LoVo (cell line): ENCODE measurements around the gene PTBP1.

Experiments used
- DNase-seq: peaks from one replicate; pipeline ENCODE4 v3.0.0-alpha.2; 2016; ENCODE audit warnings: low spot score

PTBP1 gene

DNA sequence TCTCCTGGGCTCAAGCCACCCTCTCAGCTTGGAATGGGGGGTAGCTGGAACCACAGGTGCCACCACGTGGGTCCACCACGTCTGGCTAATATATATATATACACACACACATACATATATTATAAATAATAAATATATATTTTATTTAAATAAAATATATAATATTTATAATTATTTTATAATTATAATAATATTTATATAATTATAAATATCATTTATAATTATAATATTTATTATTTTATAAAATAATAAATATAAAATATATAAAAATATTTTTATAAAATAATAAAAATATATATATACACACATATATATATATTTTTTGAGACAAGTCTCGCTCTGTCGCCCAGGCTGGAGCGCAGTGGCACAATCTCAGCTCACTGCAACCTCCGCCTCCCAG is 57.3 kb downstream of the PTBP1 start:
- no peak for DNase-seq

DNA sequence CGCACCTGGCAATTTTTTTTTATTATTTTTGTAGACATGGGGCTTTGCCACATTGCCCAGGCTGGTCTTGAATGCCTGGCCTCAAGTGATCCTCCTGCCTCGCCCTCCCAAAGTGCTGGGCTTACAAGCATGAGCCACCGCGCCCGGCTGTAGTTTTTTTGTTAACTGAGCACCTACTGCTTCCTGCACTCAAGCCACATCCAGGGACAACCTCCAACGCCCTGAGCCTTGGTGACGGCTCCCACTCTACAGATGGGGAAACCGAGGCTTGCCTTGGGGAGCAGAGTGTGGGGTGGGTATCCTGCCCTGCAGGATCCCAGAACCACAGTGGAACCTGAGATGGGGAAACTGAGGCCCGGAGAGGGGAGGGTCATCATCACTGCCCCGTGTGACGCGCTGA is 57.9 kb downstream of the PTBP1 start:
- no peak for DNase-seq

DNA sequence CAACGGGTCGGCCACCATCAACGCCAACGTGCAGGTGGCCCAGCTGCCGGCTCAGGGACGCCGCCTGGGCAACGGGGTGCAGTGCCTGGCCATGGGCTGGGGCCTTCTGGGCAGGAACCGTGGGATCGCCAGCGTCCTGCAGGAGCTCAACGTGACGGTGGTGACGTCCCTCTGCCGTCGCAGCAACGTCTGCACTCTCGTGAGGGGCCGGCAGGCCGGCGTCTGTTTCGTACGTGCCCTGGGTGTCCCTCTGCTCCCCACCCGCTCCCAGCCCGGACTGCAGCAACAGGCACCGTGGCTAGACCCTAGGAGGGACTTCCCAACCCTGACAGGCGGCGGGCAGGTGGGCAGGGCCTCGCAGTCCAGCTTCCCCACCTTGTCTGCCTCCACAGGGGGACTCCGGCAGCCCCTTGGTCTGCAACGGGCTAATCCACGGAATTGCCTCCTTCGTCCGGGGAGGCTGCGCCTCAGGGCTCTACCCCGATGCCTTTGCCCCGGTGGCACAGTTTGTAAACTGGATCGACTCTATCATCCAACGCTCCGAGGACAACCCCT is 58.4 kb downstream of the PTBP1 start:
- DNase-seq: no peak

DNA sequence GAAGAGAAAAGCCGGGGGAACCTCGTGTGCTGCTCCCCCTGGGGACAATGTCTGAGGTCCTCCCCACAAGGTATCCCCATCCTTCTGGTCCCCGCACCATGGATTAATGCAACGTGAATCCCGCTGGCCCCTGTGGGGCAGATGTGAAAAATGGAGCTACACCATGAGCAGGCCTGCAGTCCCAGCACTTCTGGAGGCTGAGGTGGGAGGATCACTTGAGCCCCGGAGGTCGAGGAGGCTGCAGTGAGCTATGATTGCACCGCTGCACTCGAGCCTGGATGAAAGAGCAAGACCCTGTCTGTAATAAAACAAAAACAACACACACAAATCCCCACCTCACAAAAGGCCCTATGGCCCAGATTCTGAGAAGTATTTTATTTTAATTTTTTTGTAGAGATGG is 61.0 kb downstream of the PTBP1 start:
- no peak for DNase-seq

DNA sequence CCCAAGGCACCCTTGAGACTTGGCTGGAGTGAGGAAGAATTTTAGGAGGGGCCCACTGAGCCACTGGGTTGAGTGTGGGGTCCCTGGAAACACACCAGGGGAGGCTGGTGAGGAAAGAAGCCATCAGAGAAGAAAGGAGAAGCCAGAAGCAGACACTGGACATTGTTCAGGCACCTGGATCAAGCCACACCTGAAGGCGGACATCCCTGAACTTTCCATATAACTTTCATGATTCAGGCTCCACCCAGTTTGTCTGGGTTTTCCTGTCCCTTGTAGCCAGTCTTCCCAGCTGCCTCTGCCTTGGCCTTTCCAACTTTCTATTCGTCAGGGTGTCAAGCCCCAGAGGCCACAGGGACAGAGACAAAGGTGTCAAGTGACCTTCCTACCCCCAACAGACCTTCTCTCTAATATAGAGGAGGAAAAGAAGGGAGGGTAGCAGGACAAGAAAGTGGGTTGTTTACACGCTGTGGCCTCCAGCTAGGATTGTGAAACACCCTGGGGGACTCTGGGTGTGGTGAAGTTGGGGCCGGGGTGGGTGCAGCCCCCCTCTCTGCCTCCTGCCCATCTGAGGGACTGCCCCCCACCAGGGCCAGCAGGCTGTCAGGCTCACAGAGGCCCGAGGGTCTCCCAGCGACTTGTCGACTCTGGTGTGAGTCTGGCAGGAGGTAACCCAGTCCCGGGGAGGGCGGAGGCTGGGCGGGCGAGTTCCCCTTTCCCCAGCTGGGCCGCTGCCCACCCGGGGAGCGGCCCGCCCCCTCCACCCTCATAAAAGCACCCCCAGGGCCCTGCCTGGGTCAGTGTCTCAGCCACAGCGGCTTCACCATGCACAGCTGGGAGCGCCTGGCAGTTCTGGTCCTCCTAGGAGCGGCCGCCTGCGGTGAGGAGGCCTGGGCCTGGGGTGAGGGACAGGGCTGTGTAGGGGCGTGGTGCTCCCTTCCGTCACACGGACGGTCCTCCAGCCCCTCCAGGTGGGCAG is 61.9 kb downstream of the PTBP1 start, which contains the start of gene CFD:
CFD (plus strand) TSS at position 797 of the 976 bp plus-strand sequence; CDS start at position 823, 26 bp downstream.
- peak; percentile 36 for DNase-seq

DNA sequence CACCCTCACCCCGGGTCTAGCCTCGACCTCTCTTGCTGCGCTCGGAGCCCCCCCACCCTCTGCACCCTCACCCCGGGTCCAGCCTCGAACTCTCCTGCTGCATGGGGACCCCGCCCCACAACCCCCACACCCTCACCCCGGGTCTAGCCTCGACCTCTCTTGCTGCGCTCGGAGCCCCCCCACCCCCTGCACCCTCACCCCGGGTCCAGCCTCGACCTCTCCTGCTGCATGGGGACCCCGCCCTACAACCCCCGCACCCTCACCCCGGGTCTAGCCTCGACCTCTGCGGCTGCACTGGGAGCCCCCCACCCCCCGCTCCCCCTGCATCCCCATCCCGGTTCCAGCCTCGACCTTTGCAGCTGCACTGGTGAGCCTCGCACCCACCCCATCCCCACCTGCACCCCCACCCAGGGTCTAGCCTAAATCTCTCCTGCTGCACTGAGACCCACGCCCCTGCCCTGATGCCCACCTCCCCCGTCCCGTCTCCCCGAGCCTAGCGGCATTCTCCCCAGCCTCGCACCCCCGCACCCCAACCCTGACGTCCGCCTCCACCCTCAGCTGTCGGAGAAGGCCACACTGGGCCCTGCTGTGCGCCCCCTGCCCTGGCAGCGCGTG is 64.0 kb downstream of the PTBP1 start:
- DNase-seq: no peak
